Activated T-cell treated with anti-CD3 and anti-CD28 coated beads, Interleukin-2, amount 50 U/mL, for 4 hours (primary cell): ENCODE results near the gene RASGRF2. TPM values are rescaled to one million over a fixed set of nuclear protein-coding genes. Genes with fewer than 3 reads are reported as not detected.
"Not testable (repeated sequence)": the region's sequence is repeated elsewhere in the genome, so short reads cannot be mapped to it uniquely, and the experiment has no call there.

Experiments used
- ATAC-seq, 2 donors: fragments of 200-7000 bp; cut with Tn5 transposase; one replicate each; pipeline ENCODE4 v1.10.0; 2021
- DNase-seq: peaks from one replicate; pipeline ENCODE4 v3.0.0-alpha.2; 2020
- H3K27me3 Mint-ChIP-seq: one replicate; pipeline ENCODE4 v1.8.0; 2021; ENCODE audit warnings: low read depth, mixed read lengths
- H3K36me3 Mint-ChIP-seq: one replicate; pipeline ENCODE4 v1.8.0; 2022; ENCODE audit warnings: mixed read lengths; ENCODE audit not compliant: insufficient read depth
- H3K4me1 Mint-ChIP-seq: one replicate; pipeline ENCODE4 v1.8.0; 2021; ENCODE audit warnings: low read depth, mixed read lengths
- H3K4me3 Mint-ChIP-seq: one replicate; pipeline ENCODE4 v1.8.0; 2021; ENCODE audit warnings: mild to moderate bottlenecking, moderate library complexity, mixed read lengths
- H3K9me3 Mint-ChIP-seq: one replicate; pipeline ENCODE4 v1.8.0; 2021; ENCODE audit warnings: mixed read lengths
- total RNA-seq, 3 donors: library from RNA; stranded (reverse); gene quantifications; one replicate each; pipeline ENCODE4 v1.2.1, GENCODE V29; 2021

Gene RASGRF2
- total RNA-seq, 3 donors from 2014 or later, result 5.6 to 8.6 (median 7.5) TPM

DNA sequence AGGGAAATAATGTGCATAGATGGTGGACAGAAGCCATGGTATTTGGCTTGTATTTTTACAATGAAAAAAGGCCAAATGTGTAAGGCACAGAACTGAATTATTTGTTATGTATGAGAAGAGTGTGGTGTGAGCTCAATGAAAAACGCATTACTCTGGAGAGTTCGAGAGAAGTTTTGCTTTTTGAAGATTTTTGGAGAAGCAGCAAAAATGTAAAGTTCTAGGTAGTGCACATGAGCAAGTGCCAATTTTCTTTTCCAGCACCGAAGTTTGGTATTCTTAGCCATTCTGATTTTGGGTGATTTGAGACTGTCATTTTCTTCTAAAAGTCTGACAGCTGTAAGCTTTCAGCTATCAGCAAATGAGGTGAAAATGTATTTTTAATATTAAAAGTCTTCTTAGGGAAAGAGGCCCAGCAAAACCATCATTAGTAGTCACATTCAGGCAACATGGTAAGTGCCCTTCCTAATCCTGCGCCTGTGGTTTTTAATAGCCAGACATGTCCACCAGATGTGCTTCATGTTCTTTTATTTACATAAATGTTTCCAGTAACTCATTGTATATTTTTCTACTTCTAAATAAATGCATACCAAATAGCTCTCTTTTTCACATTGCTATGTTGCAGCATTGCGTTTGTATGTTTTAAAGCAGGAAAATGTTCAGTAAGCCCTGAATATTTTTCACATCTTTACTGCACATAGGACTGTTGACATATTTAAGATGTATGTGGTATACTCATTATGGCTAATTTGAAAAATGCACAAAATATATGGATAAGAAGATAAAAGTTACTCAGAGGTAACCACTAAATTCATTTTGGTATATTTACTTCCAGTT lies 50.4 kb downstream of the RASGRF2 start:
- H3K4me3 Mint-ChIP-seq, result no peak overlapping the region
- no peak for ATAC-seq
- peaks cover 5% of the 10 kb centered on the region for H3K36me3 Mint-ChIP-seq
- no peaks in the 10 kb centered on the region for H3K9me3 Mint-ChIP-seq
- peaks cover 66% of the 10 kb centered on the region for H3K4me1 Mint-ChIP-seq
- no peak for DNase-seq
- no peaks in the 10 kb centered on the region for H3K27me3 Mint-ChIP-seq

- Mint-ChIP-seq H3K9me3 (peaks cover 3% of the 10 kb centered on the region), H3K4me3 (no peak overlapping the region), H3K36me3 (peaks cover 5% of the 10 kb centered on the region), H3K4me1 (peaks cover 63% of the 10 kb centered on the region), H3K27me3 (no peaks in the 10 kb centered on the region)
- DNase-seq (no peak), ATAC-seq (peak in 1 of 2 donors; percentile 19)
Observed at GRCh38 chr5:81014348-81014747, 54.2 kb downstream of the RASGRF2 start.

- DNase-seq, result no peak
- Mint-ChIP-seq H3K9me3 (peaks cover 3% of the 10 kb centered on the region), H3K36me3 (peaks cover 5% of the 10 kb centered on the region), H3K4me3 (no peak overlapping the region), H3K27me3 (no peaks in the 10 kb centered on the region), H3K4me1 (peaks cover 69% of the 10 kb centered on the region)
- no peak for ATAC-seq
Observed at GRCh38 chr5:81016116-81016515, 56.0 kb downstream of the RASGRF2 start.

DNA sequence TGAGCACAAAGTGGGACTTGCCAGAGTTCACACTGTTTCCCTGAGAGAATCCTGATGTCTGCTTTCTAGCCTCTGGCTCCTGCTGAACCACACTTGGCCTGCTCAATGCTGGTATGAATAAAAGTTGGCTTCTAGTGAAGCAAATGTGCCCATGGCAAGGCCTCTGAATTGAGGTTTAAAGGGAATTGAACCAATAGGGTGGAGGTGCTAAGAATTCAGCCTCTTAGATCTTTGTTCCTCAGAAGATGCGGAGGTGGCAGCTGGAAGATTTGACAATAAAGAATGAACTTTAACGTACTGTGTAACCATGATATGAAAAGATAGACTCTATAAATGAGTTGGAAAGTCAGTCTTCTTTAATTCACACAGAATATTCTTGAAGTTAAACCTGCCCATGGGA lies 57.2 kb downstream of the RASGRF2 start:
- peak; percentile 23 to 31 for ATAC-seq
- peaks cover 3% of the 10 kb centered on the region for H3K9me3 Mint-ChIP-seq
- H3K27me3 Mint-ChIP-seq, result no peaks in the 10 kb centered on the region
- H3K4me3 Mint-ChIP-seq, result peak overlapping the region; percentile 24
- no peak for DNase-seq
- peaks cover 2% of the 10 kb centered on the region for H3K36me3 Mint-ChIP-seq
- H3K4me1 Mint-ChIP-seq, result peaks cover 75% of the 10 kb centered on the region

DNA sequence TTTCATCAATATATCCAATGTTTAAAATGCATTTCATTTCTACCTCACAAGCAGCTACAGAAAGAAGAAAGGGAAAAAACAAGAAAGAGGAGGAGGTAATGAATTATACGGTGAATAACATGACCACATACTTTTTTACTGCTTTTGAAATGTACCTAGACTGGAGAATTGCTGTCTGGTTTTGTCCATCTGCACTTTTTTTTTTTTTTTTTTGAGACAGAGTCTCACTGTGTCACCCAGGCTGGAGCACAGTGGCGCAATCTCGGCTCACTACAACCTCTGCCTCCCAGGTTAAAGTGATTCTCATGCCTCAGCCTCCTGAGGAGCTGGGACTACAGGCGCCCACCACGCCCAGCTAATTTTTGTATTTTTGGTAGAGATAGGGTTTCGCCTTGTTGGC lies 58.4 kb downstream of the RASGRF2 start:
- not testable (repeated sequence) for H3K27me3 Mint-ChIP-seq, H3K9me3 Mint-ChIP-seq, H3K36me3 Mint-ChIP-seq
- peak overlapping the region; percentile 60 for H3K4me3 Mint-ChIP-seq
- ATAC-seq, result peak; percentile 81 to 83
- DNase-seq, result peak; percentile 22
- peaks cover 79% of the 10 kb centered on the region for H3K4me1 Mint-ChIP-seq

- no peaks in the 10 kb centered on the region for H3K36me3 Mint-ChIP-seq
- DNase-seq (no peak), ATAC-seq (no peak)
- no peak overlapping the region for H3K4me3 Mint-ChIP-seq
- H3K27me3 Mint-ChIP-seq, result no peaks in the 10 kb centered on the region
- H3K9me3 Mint-ChIP-seq, result peaks cover 3% of the 10 kb centered on the region
- H3K4me1 Mint-ChIP-seq, result peaks cover 78% of the 10 kb centered on the region
Observed at GRCh38 chr5:81019748-81020147, 59.6 kb downstream of the RASGRF2 start.

GRCh38 chr5:81020478-81021167 lies 60.5 kb downstream of the RASGRF2 start:
- DNase-seq (no peak), ATAC-seq (no peak)
- peaks cover 2% of the 10 kb centered on the region for H3K9me3 Mint-ChIP-seq
- peaks cover 84% of the 10 kb centered on the region for H3K4me1 Mint-ChIP-seq
- H3K27me3 Mint-ChIP-seq, result no peaks in the 10 kb centered on the region
- no peak overlapping the region for H3K4me3 Mint-ChIP-seq
- peaks cover 6% of the 10 kb centered on the region for H3K36me3 Mint-ChIP-seq

- H3K4me1 Mint-ChIP-seq, result peaks cover 81% of the 10 kb centered on the region
- H3K9me3 Mint-ChIP-seq, result no peaks in the 10 kb centered on the region
- ATAC-seq, result no peak
- H3K36me3 Mint-ChIP-seq, result peaks cover 6% of the 10 kb centered on the region
- DNase-seq, result no peak
- H3K4me3 Mint-ChIP-seq, result no peak overlapping the region
- no peaks in the 10 kb centered on the region for H3K27me3 Mint-ChIP-seq
Observed at GRCh38 chr5:81021486-81021885, 61.3 kb downstream of the RASGRF2 start.

GRCh38 chr5:81021951-81022687 lies 62.0 kb downstream of the RASGRF2 start:
- DNase-seq (no peak), ATAC-seq (no peak)
- peaks cover 6% of the 10 kb centered on the region for H3K36me3 Mint-ChIP-seq
- peaks cover 77% of the 10 kb centered on the region for H3K4me1 Mint-ChIP-seq
- no peaks in the 10 kb centered on the region for H3K27me3 Mint-ChIP-seq
- no peak overlapping the region for H3K4me3 Mint-ChIP-seq
- no peaks in the 10 kb centered on the region for H3K9me3 Mint-ChIP-seq

DNA sequence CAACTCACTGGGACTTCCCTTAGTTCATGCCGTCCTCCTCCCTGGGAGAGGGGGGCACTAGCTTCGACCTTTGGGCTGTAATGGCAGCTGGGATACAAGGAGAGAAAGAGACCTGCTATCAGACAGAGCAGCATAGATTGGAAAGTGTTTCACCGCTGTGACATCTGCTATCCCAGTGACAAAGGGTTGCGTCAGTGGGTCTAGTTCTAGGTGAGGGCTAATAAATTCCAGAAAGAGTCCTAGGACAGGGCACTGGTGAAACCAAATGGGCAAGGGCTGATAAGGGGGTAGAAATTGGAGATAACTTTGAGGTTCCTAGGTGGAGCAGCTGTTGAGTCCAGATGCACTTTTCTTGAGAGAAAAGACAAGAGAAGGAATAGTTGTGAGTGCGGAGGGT lies 62.5 kb downstream of the RASGRF2 start:
- DNase-seq, result no peak
- no peaks in the 10 kb centered on the region for H3K9me3 Mint-ChIP-seq
- peaks cover 76% of the 10 kb centered on the region for H3K4me1 Mint-ChIP-seq
- no peak for ATAC-seq
- peaks cover 10% of the 10 kb centered on the region for H3K36me3 Mint-ChIP-seq
- no peak overlapping the region for H3K4me3 Mint-ChIP-seq
- no peaks in the 10 kb centered on the region for H3K27me3 Mint-ChIP-seq

DNA sequence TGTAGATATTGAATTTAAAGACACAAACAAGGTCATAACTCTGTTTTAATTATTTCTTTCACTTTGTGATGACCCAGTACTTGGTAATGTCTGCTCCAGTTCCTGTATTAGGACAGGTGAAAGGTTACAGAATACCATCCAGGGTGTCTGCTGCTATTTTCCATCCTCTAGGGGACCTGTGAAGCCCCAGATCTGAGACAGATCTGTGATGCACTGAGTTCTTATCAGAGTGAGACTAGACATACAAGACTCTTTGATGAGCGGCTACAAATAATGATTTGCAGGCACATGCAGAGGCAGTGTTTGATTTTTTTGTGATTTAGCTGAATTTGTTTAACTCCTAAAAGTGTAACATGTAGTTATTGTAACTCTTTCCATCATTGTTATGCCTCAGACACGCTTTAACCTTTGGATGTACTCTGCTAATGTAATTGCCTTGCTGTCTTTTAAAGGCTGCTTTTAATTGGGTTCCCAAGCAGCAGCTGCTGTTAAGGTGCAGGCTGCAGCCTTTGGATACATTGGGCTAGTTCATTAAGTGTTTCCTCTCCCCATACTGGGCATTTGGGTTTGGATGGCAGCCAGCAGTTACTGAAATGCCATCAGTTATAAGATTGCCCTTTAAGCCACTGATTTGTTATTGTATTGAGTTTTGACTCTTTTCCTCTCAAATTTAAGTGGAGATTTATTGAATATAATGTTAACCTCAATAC lies 63.3 kb downstream of the RASGRF2 start:
- ATAC-seq (no peak), DNase-seq (no peak)
- H3K9me3 Mint-ChIP-seq, result no peaks in the 10 kb centered on the region
- peaks cover 12% of the 10 kb centered on the region for H3K36me3 Mint-ChIP-seq
- no peaks in the 10 kb centered on the region for H3K27me3 Mint-ChIP-seq
- no peak overlapping the region for H3K4me3 Mint-ChIP-seq
- peaks cover 72% of the 10 kb centered on the region for H3K4me1 Mint-ChIP-seq

DNA sequence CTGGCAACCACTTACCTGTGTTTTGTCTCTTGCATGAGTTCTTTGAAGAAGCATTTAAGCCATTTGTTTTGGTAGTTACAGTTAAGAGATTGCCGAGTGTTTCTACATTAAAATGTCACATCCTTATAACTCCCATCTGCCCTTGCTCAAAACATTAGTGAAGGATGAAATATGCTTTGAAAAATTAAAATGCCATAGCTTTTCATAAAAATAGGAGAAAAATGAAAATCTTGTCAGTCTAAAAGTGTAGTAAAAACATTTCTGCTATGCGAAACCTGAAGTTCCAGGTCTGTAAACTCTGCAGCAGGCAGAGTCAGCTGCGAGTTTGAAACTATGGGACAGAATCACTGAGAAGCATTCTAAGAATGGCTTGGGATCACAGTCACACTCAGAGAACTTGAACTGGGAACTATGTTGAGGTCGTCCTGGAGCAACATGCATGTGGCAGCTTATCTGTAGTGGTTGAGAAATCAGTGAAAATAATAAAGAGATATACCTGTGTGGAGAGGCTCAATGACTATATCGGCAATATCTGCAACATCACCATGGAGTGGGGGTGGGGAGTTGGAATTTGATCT lies 67.4 kb downstream of the RASGRF2 start:
- Mint-ChIP-seq H3K27me3 (no peaks in the 10 kb centered on the region), H3K4me3 (no peak overlapping the region), H3K9me3 (peaks cover 13% of the 10 kb centered on the region), H3K4me1 (peaks cover 45% of the 10 kb centered on the region), H3K36me3 (peaks cover 17% of the 10 kb centered on the region)
- no peak for DNase-seq
- ATAC-seq, result no peak

DNA sequence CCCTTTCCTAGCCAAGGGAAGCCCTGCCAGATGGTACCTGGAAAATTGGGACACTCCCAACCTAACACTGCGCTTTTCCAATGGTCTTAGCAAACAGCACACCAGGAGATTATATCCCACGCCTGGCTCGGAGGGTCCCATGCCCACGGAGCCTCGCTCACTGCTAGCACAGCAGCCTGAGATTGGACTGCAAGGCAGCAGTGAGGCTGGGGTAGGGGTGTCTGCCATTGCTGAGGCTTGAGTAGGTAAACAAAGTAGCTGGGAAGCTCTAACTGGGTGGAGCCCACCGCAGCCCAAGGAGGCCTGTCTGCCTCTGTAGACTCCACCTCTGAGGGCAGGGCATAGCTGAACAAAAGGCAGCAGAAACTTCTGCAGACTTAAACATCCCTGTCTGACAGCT lies 68.7 kb downstream of the RASGRF2 start:
- ATAC-seq, H3K27me3 Mint-ChIP-seq, DNase-seq, H3K4me3 Mint-ChIP-seq: not testable (repeated sequence)
- peaks cover 36% of the 10 kb centered on the region for H3K4me1 Mint-ChIP-seq
- H3K36me3 Mint-ChIP-seq, result peaks cover 17% of the 10 kb centered on the region
- peaks cover 13% of the 10 kb centered on the region for H3K9me3 Mint-ChIP-seq

DNA sequence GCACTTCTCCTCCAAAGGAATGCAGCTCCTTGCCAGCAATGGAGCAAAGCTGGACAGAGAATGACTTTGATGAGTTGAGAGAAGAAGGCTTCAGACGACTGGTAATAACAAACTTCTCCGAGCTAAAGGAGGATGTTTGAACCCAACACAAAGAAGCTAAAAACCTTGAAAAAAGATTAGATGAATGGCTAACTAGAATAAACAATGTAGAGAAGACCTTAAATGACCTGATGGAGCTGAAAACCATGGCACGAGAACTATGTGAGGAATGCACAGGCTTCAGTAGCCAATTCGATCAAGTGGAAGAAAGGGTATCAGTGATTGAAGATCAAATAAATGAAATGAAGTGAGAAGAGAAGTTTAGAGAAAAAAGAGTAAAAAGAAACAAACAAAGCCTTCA lies 69.6 kb downstream of the RASGRF2 start:
- not testable (repeated sequence) for H3K27me3 Mint-ChIP-seq, DNase-seq, H3K4me3 Mint-ChIP-seq, ATAC-seq
- Mint-ChIP-seq H3K4me1 (peaks cover 31% of the 10 kb centered on the region), H3K9me3 (peaks cover 13% of the 10 kb centered on the region), H3K36me3 (peaks cover 17% of the 10 kb centered on the region)
